PC-9 (cell line): ENCODE data around the gene HOXC12. TPM values are rescaled to one million over a fixed set of nuclear protein-coding genes. Genes with fewer than 3 reads are reported as not detected.
A peak's percentile ranks its signal among the peaks of the same experiment; 100 is the strongest.

Experiments
- BruUV-seq: library from RNA; stranded (reverse); fragments of 400-500 nt; replicated peaks from 2 replicates; lab custom pipeline; 2021; lab: Mats Ljungman, UMichigan
- CTCF ChIA-PET: fragments of 300-600 bp; sonication (Branson Sonifier 250); formaldehyde crosslinking; loops from one replicate; lab custom pipeline; 2022; ENCODE audit warnings: antibody characterized with exemption; lab: Charles Lee
- POLR2A ChIA-PET: fragments of 300-600 bp; sonication (Branson Sonifier 250); formaldehyde crosslinking; loops from one replicate; lab custom pipeline; 2022; ENCODE audit warnings: antibody characterized with exemption; ENCODE audit not compliant: unreplicated experiment; lab: Charles Lee
- DNase-seq, 2 experiments: peaks; one replicate each; pipeline versions ENCODE4 v3.0.0 to v3.0.0-alpha.2; 2015 to 2022; ENCODE audit warnings: mixed read lengths in 1 of 2
- H2AFZ ChIP-seq: fragments of 200-600 bp; sonication (generic); 2 replicates; pipeline ENCODE4 v1.8.1; 2017; ENCODE audit warnings: antibody characterized with exemption
- H3F3A ChIP-seq: fragments of 200-600 bp; sonication (generic); 2 replicates; pipeline ENCODE4 v1.8.1; 2017; ENCODE audit warnings: antibody characterized with exemption, mild to moderate bottlenecking, low read depth; ENCODE audit not compliant: insufficient read depth
- H3K27ac ChIP-seq: fragments of 200-600 bp; sonication (generic); 2 replicates; pipeline ENCODE4 v1.6.1; 2016; ENCODE audit warnings: mixed run types
- H3K27me3 ChIP-seq: fragments of 200-600 bp; sonication (generic); 2 replicates; pipeline ENCODE4 v1.6.1; 2016; ENCODE audit warnings: low read depth, mixed run types; ENCODE audit not compliant: insufficient read depth
- H3K36me3 ChIP-seq: fragments of 200-600 bp; sonication (generic); 2 replicates; pipeline ENCODE4 v1.6.1; 2016; ENCODE audit warnings: low read depth, mixed run types
- H3K4me1 ChIP-seq: fragments of 200-600 bp; sonication (generic); replicated peaks from 2 replicates; pipeline ENCODE4 v1.6.1; 2016; ENCODE audit warnings: mixed run types; ENCODE audit not compliant: insufficient read depth
- H3K4me2 ChIP-seq: fragments of 200-600 bp; sonication (generic); 2 replicates; pipeline ENCODE4 v1.6.1; 2017; ENCODE audit warnings: mixed run types
- H3K4me3 ChIP-seq: fragments of 200-600 bp; sonication (generic); 2 replicates; pipeline ENCODE4 v1.6.1; 2016; ENCODE audit warnings: mixed run types
- H3K79me2 ChIP-seq: fragments of 200-600 bp; sonication (generic); 2 replicates; pipeline ENCODE4 v1.6.1; 2017; ENCODE audit warnings: low read depth, mixed run types
- H3K9me2 ChIP-seq: fragments of 200-600 bp; sonication (generic); 2 replicates; pipeline ENCODE4 v1.8.1; 2017; ENCODE audit warnings: mild to moderate bottlenecking; ENCODE audit not compliant: insufficient read depth
- H3K9me3 ChIP-seq: fragments of 200-600 bp; sonication (generic); 2 replicates; pipeline ENCODE4 v1.8.1; 2016; ENCODE audit warnings: low read depth; ENCODE audit not compliant: insufficient read depth
- H4K20me1 ChIP-seq: fragments of 200-600 bp; sonication (generic); 2 replicates; pipeline ENCODE4 v1.8.1; 2017; ENCODE audit not compliant: insufficient read depth
- CTCF ChIP-seq: fragments of 200-600 bp; sonication (generic); conservative IDR thresholded peaks from 2 replicates; pipeline ENCODE4 v1.6.1; 2017; ENCODE audit warnings: mixed run types, antibody characterized with exemption, mild to moderate bottlenecking, moderate library complexity
- EZH2 ChIP-seq: fragments of 200-600 bp; sonication (generic); IDR thresholded peaks from 2 replicates; pipeline ENCODE4 v1.8.0; 2017; ENCODE audit warnings: antibody characterized with exemption, low read depth
- intact Hi-C: fragments of 100-400 bp; cut with micrococcal nuclease; formaldehyde crosslinking; loops from one replicate; pipeline ENCODE4 v1.10.0; 2022; ENCODE audit not compliant: unreplicated experiment
- total RNA-seq: library from RNA; stranded (reverse); gene quantifications from 2 replicates; pipeline ENCODE4 v1.2.3, GENCODE V29; 2021

HOXC12 gene
- total RNA-seq, 1 experiment from 2014 or later: 0.24 TPM

GRCh38 chr12:53967421-53967925 is 12.8 kb downstream of the HOXC12 start:
- Histone ChIP-seq H3K27me3 (no peaks in the 10 kb centered on the region), H3F3A (no peaks in the 10 kb centered on the region; the same call in 1 of the 2 replicates), H3K4me2 (no peak overlapping the region), H3K36me3 (no peaks in the 10 kb centered on the region), H3K4me1 (peaks cover 10% of the 10 kb centered on the region), H2AFZ (no peak overlapping the region), H3K4me3 (no peak overlapping the region), H3K27ac (no peak overlapping the region), H3K79me2 (no peaks in the 10 kb centered on the region), H3K9me3 (no peaks in the 10 kb centered on the region), H3K9me2 (no peaks in the 10 kb centered on the region), H4K20me1 (no peaks in the 10 kb centered on the region; the same call in 1 of the 2 replicates)
- peak in 1 of 2 experiments; percentile 52 for DNase-seq
- TF ChIP-seq EZH2: no peak
- TF ChIP-seq CTCF: no peak
- ChIA-PET POLR2A (no interaction called here), CTCF (no interaction called here)
- no TSS peak for BruUV-seq
- intact Hi-C loops: no loop called here

- no peak overlapping the region for H3K4me3 ChIP-seq
- H2AFZ ChIP-seq: no peak overlapping the region
- H3K9me3 ChIP-seq: no peaks in the 10 kb centered on the region
- DNase-seq: no peak
- TF ChIP-seq EZH2: no peak
- no peak for TF ChIP-seq CTCF
- no peaks in the 10 kb centered on the region for H3K27me3 ChIP-seq
- H3F3A ChIP-seq: no peaks in the 10 kb centered on the region; the same call in 1 of the 2 replicates
- intact Hi-C loops: no loop called here
- peaks cover 10% of the 10 kb centered on the region for H3K4me1 ChIP-seq
- no peak overlapping the region for H3K4me2 ChIP-seq
- no TSS peak for BruUV-seq
- H3K9me2 ChIP-seq: no peaks in the 10 kb centered on the region
- H4K20me1 ChIP-seq: no peaks in the 10 kb centered on the region; the same call in 1 of the 2 replicates
- POLR2A ChIA-PET: no interaction called here
- H3K36me3 ChIP-seq: no peaks in the 10 kb centered on the region
- no peaks in the 10 kb centered on the region for H3K79me2 ChIP-seq
- CTCF ChIA-PET: interaction anchor here (0.7 kb wide), 1 partner anchor 235 kb away, joined by 4 read pairs; no protein-coding TSS in a partner anchor
- H3K27ac ChIP-seq: no peak overlapping the region
These were observed 13.8 kb downstream of the HOXC12 start for GRCh38 chr12:53968214-53969127.

- Histone ChIP-seq H2AFZ (no peak overlapping the region), H3K4me3 (no peak overlapping the region), H3F3A (no peaks in the 10 kb centered on the region; the same call in 1 of the 2 replicates), H3K9me3 (no peaks in the 10 kb centered on the region), H4K20me1 (no peaks in the 10 kb centered on the region; the same call in 1 of the 2 replicates), H3K4me2 (no peak overlapping the region), H3K4me1 (peaks cover 10% of the 10 kb centered on the region), H3K27me3 (no peaks in the 10 kb centered on the region), H3K79me2 (no peaks in the 10 kb centered on the region), H3K36me3 (no peaks in the 10 kb centered on the region), H3K9me2 (no peaks in the 10 kb centered on the region), H3K27ac (no peak overlapping the region)
- POLR2A ChIA-PET: no interaction called here
- DNase-seq: no peak
- CTCF ChIA-PET: interaction anchor here (0.6 kb wide), 1 partner anchor 720 kb away, joined by 10 read pairs; no protein-coding TSS in a partner anchor
- TF ChIP-seq CTCF (no peak), EZH2 (no peak)
- intact Hi-C loops: no loop called here
- BruUV-seq: no TSS peak
These were observed 15.0 kb downstream of the HOXC12 start for GRCh38 chr12:53969588-53970259.
